ENCODE measurements around the gene ANKRD34C.

The ANKRD34C gene

GRCh38 chr15:79282371-79283251 lies at the start of gene ANKRD34C:
Gene ANKRD34C, plus strand, starts transcription at chr15:79282722. Its CDS starts 10,563 bp downstream, at chr15:79293285.
- DNase-seq (ENCODE audit: low spot score), result peak; percentile 57

GRCh38 chr15:79233236-79233635 lies 49.3 kb upstream of the ANKRD34C start:
- DNase-seq (ENCODE audit: low spot score), result no peak

GRCh38 chr15:79240036-79240435 lies 42.5 kb upstream of the ANKRD34C start:
- DNase-seq (ENCODE audit: low spot score), result no peak

- DNase-seq (ENCODE audit: low spot score), result no peak
These were observed 38.8 kb upstream of the ANKRD34C start for GRCh38 chr15:79243723-79244122.

- DNase-seq (ENCODE audit: low spot score), result no peak
These were observed 37.6 kb upstream of the ANKRD34C start for GRCh38 chr15:79244876-79245275.

- no peak for DNase-seq (ENCODE audit: low spot score)
These were observed 34.3 kb upstream of the ANKRD34C start for GRCh38 chr15:79248183-79248582.

GRCh38 chr15:79257454-79257853 lies 25.1 kb upstream of the ANKRD34C start:
- no peak for DNase-seq (ENCODE audit: low spot score)

GRCh38 chr15:79261836-79262235 lies 20.7 kb upstream of the ANKRD34C start:
- DNase-seq (ENCODE audit: low spot score), result no peak

GRCh38 chr15:79265167-79265566 lies 17.4 kb upstream of the ANKRD34C start:
- no peak for DNase-seq (ENCODE audit: low spot score)

- no peak for DNase-seq (ENCODE audit: low spot score)
These were observed 16.4 kb upstream of the ANKRD34C start for GRCh38 chr15:79265987-79266579.

- peak; percentile 47 for DNase-seq (ENCODE audit: low spot score)
These were observed 928 bp downstream of the ANKRD34C start for GRCh38 chr15:79283252-79284048.

- no peak for DNase-seq (ENCODE audit: low spot score)
These were observed 8.2 kb downstream of the ANKRD34C start for GRCh38 chr15:79290642-79291275.

- no peak for DNase-seq (ENCODE audit: low spot score)
These were observed 9.5 kb downstream of the ANKRD34C start for GRCh38 chr15:79292011-79292410.

- DNase-seq (ENCODE audit: low spot score), result no peak
These were observed 11.6 kb downstream of the ANKRD34C start for GRCh38 chr15:79294075-79294474.

- DNase-seq (ENCODE audit: low spot score), result no peak
These were observed 14.1 kb downstream of the ANKRD34C start for GRCh38 chr15:79296583-79296982.

- DNase-seq (ENCODE audit: low spot score), result no peak
These were observed 16.8 kb downstream of the ANKRD34C start for GRCh38 chr15:79299126-79299840.

GRCh38 chr15:79299841-79300235 lies 17.3 kb downstream of the ANKRD34C start:
- DNase-seq (ENCODE audit: low spot score), result no peak

GRCh38 chr15:79307251-79307650 lies 24.7 kb downstream of the ANKRD34C start:
- DNase-seq (ENCODE audit: low spot score), result no peak

GRCh38 chr15:79308874-79309273 lies 26.4 kb downstream of the ANKRD34C start:
- no peak for DNase-seq (ENCODE audit: low spot score)

- DNase-seq (ENCODE audit: low spot score), result no peak
These were observed 28.1 kb downstream of the ANKRD34C start for GRCh38 chr15:79310612-79310984.

All from D341Med (cell line).